Pancreas (tissue), 10 donors: Measurements from ENCODE around the gene CLN5. TPM values are rescaled to one million over a fixed set of nuclear protein-coding genes. Genes with fewer than 3 reads are reported as not detected.

Source experiments
- ATAC-seq, 4 donors: fragments of 200-7000 bp; cut with Tn5 transposase; one replicate each; pipeline versions ENCODE4 v1.8.0 to v1.9.1; 2020; ENCODE audit warnings: mild to moderate bottlenecking in 4 of 4, moderate library complexity in 4 of 4
- DNase-seq, 6 donors: peaks; one replicate each; pipeline ENCODE4 v3.0.0-alpha.2; 2020
- FAIRE-seq: peaks from 2 replicates; lab custom pipeline; 2012; peaks lifted over from hg19 to GRCh38; lab: Jason Lieb, UNC
- H3K27ac ChIP-seq, 4 donors: fragments of 200-600 bp; sonication (generic); 1 replicate in 3 of 4; 2 replicates in 1 of 4; pipeline versions ENCODE4 v1.5.0 to v1.8.0; 2020
- H3K27me3 ChIP-seq, 4 donors: fragments of 200-600 bp; one replicate each; pipeline ENCODE4 v1.8.0; 2021
- H3K36me3 ChIP-seq, 3 donors: fragments of 200-600 bp; sonication (generic) in 1 of 3; one replicate each; pipeline versions ENCODE4 v1.5.0 to v1.8.0; 2020 to 2021
- H3K4me1 ChIP-seq, 3 donors: fragments of 200-600 bp; one replicate each; pipeline ENCODE4 v1.8.0; 2021
- H3K4me3 ChIP-seq, 4 donors: fragments of 200-600 bp; sonication (generic) in 2 of 4; one replicate each; pipeline versions ENCODE4 v1.5.0 to v1.8.0; 2020 to 2021
- H3K9me3 ChIP-seq, 4 donors: fragments of 200-600 bp; one replicate each; pipeline ENCODE4 v1.8.0; 2021
- WGBS, 2 donors: extraction: QIAGEN DNeasy Blood & Tissue Kit; methylation state at CpG; one replicate each; pipeline ENCODE4 v1.1.7; 2013; 5-methylcytosine and 5-hydroxymethylcytosine counted together
- intact Hi-C, 3 donors: fragments of 100-400 bp; cut with DNase I; formaldehyde crosslinking; loops; one replicate each; pipeline versions ENCODE4 v1.11.1 to v1.14.2; 2022
- polyA plus RNA-seq, 2 donors: library from polyadenylated mRNA; stranded (reverse); fragments of 200-250 nt; gene quantifications; one replicate each; pipeline ENCODE4 v1.2.3, GENCODE V29; 2013
- total RNA-seq, 6 donors: library from RNA; stranded (reverse); fragmentation: NEBNext Ultra II Directional in 4 of 6; extraction: Animal tissue kit (Norgen Biotek cat#: 25700) in 4 of 6; gene quantifications; one replicate each; pipeline versions ENCODE4 v1.2.1 to v1.2.4, GENCODE V29; 2021 to 2023
- TF ChIP-seq, protein P1 (sequence below), 4 donors: fragments of 200-600 bp; sonication (generic) in 3 of 4; IDR thresholded peaks; one replicate each; pipeline versions ENCODE4 v1.5.0 to v1.8.0; 2021; ENCODE audit warnings: antibody characterized with exemption in 4 of 4
- donor health status: healthy with polysubstance abuse.
- donor health status: DM: no; HTN: no; CAD: no; lungs with moderate emphysema.
- donor health status: DM: no; HTN: no; CAD: no.
- donor health status: control.
- donor health status: control.
- donor health status: Bipolar disorder and iron deficiency.
- donor health status: DM: yes; HTN: yes; CAD: no.
- donor health status: DM: no; HTN: no; CAD: no.
- donor health status: DM: no; HTN: no; CAD: no.
- donor health status: DM: yes; HTN: yes; CAD: no.

The CLN5 gene
- total and polyA plus RNA-seq, 8 donors, result 9.1 to 24.3 (median 18.1) TPM

- ATAC-seq, result no peak
- no peaks in the 10 kb centered on the region for H3K36me3 ChIP-seq
- intact Hi-C loops, result no loop called here
- H3K4me3 ChIP-seq, result no peak overlapping the region
- no peak overlapping the region for H3K27ac ChIP-seq
- FAIRE-seq, result no peak
- no peaks in the 10 kb centered on the region for H3K27me3 ChIP-seq
- H3K4me1 ChIP-seq, result peaks cover 4 to 9% (median 9%) of the 10 kb centered on the region in 3 donors
- DNase-seq, result no peak
- WGBS, 2 donors, result 76 to 79% methylated on average over 5 of the region's 5 CpGs
- no peaks in the 10 kb centered on the region for H3K9me3 ChIP-seq
- TF ChIP-seq, protein P1, sequence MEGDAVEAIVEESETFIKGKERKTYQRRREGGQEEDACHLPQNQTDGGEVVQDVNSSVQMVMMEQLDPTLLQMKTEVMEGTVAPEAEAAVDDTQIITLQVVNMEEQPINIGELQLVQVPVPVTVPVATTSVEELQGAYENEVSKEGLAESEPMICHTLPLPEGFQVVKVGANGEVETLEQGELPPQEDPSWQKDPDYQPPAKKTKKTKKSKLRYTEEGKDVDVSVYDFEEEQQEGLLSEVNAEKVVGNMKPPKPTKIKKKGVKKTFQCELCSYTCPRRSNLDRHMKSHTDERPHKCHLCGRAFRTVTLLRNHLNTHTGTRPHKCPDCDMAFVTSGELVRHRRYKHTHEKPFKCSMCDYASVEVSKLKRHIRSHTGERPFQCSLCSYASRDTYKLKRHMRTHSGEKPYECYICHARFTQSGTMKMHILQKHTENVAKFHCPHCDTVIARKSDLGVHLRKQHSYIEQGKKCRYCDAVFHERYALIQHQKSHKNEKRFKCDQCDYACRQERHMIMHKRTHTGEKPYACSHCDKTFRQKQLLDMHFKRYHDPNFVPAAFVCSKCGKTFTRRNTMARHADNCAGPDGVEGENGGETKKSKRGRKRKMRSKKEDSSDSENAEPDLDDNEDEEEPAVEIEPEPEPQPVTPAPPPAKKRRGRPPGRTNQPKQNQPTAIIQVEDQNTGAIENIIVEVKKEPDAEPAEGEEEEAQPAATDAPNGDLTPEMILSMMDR (IDR thresholded peaks at IDR 0.05), result no peak
Measured at GRCh38 chr13:76993473-76993872, 1.6 kb downstream of the CLN5 start.

GRCh38 chr13:76994281-76994680, 2.4 kb downstream of the CLN5 start:
- no peaks in the 10 kb centered on the region for H3K27me3 ChIP-seq
- peaks cover 7 to 9% (median 9%) of the 10 kb centered on the region in 3 donors for H3K4me1 ChIP-seq
- no peaks in the 10 kb centered on the region for H3K9me3 ChIP-seq
- H3K27ac ChIP-seq, result no peak overlapping the region
- no peak overlapping the region for H3K4me3 ChIP-seq
- ATAC-seq (no peak), DNase-seq (no peak), FAIRE-seq (no peak)
- 96 to 99% methylated on average over 3 of the region's 3 CpGs for WGBS, 2 donors
- TF ChIP-seq, protein P1 (IDR thresholded peaks at IDR 0.05), result no peak
- intact Hi-C loops, result no loop called here
- no peaks in the 10 kb centered on the region for H3K36me3 ChIP-seq

- DNase-seq, result no peak
- peaks cover 0 to 3% (median 0%) of the 10 kb centered on the region in 3 donors for H3K36me3 ChIP-seq
Measured at GRCh38 chr13:77000475-77000874, 8.6 kb downstream of the CLN5 start.

GRCh38 chr13:77001540-77001939, 9.7 kb downstream of the CLN5 start:
- no peaks in the 10 kb centered on the region for H3K27me3 ChIP-seq
- H3K9me3 ChIP-seq, result no peaks in the 10 kb centered on the region
- no peak for FAIRE-seq
- H3K36me3 ChIP-seq, result peaks cover 0 to 3% (median 2%) of the 10 kb centered on the region in 3 donors
- intact Hi-C loops, result no loop called here
- peak in 2 of 4 donors; percentile 6 to 16 for ATAC-seq
- H3K27ac ChIP-seq, result no peak overlapping the region
- no peak overlapping the region for H3K4me3 ChIP-seq
- 36 to 43% methylated on average over 4 of the region's 4 CpGs for whole genome bisulfite sequencing, 2 donors
- H3K4me1 ChIP-seq, result peaks cover 7 to 24% (median 20%) of the 10 kb centered on the region in 3 donors
- no peak for DNase-seq
- TF ChIP-seq, protein P1 (IDR thresholded peaks at IDR 0.05), result no peak

More at GRCh38 chr13:77000475-77000874, 8.6 kb downstream of the CLN5 start:
- H3K27me3 ChIP-seq, result no peaks in the 10 kb centered on the region
- H3K4me3 ChIP-seq, result no peak overlapping the region
- no peak overlapping the region for H3K27ac ChIP-seq
- FAIRE-seq (no peak), ATAC-seq (peak in 2 of 4 donors; percentile 29 to 33)
- 38 to 46% methylated on average over 1 of the region's 1 CpG for WGBS, 2 donors
- TF ChIP-seq, protein P1 (IDR thresholded peaks at IDR 0.05), result no peak
- intact Hi-C loops, result no loop called here
- H3K4me1 ChIP-seq, result peaks cover 7 to 24% (median 20%) of the 10 kb centered on the region in 3 donors
- H3K9me3 ChIP-seq, result no peaks in the 10 kb centered on the region

DNA sequence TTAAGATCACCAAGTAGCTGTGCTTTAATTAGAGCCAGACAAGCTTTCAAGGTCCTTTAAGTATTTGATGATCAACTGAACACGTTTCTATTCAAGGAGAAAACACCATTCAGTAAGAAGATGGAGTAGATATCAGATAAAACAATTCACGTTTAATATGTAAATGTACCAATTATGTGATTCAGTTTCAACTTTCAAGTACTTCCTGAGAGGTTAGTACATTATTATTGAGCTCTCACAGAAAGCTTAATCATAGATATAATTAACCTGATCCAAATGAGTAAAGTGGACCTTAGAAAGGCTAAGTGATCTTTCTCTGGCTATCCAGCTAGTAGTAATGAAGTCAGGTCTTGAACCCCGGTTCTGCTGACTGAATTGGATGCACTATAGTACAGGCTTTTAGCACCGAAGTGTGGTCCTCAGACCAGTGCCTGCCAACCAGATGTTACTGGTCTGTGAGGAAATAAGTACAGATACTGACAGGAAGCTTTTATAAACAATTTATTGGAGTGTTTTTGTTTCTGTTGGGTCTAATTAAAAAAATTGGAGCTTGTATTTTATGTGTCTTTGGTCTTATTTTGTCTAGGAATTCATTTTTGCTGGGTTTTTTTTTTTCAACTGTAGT, 10.2 kb downstream of the CLN5 start:
- Histone ChIP-seq H3K4me3 (no peak overlapping the region), H3K9me3 (no peaks in the 10 kb centered on the region), H3K27me3 (no peaks in the 10 kb centered on the region), H3K27ac (no peak overlapping the region), H3K4me1 (peaks cover 7 to 24% (median 20%) of the 10 kb centered on the region in 3 donors), H3K36me3 (peaks cover 0 to 7% (median 3%) of the 10 kb centered on the region in 3 donors)
- TF ChIP-seq, protein P1 (IDR thresholded peaks at IDR 0.05), result no peak
- no peak for FAIRE-seq
- 30 to 32% methylated on average over 4 of the region's 4 CpGs for WGBS, 2 donors
- DNase-seq, result no peak
- peak in 3 of 4 donors; percentile 35 to 59 (median 49) for ATAC-seq
- intact Hi-C loops, result no loop called here
